ENCODE measurements around the gene ZNF469.
"Not testable (repeated sequence)": the region's sequence is repeated elsewhere in the genome, so short reads cannot be mapped to it uniquely, and the experiment has no call there.

Gene ZNF469

GRCh38 chr16:88360401-88360800 lies 22.4 kb upstream of the ZNF469 start:
- not testable (repeated sequence) for DNase-seq, ATAC-seq

GRCh38 chr16:88360999-88361398 lies 21.8 kb upstream of the ZNF469 start:
- DNase-seq (no peak), ATAC-seq (no peak)

GRCh38 chr16:88361775-88362174 lies 21.0 kb upstream of the ZNF469 start:
- no peak for DNase-seq
- no peak for ATAC-seq

- ATAC-seq (peak; percentile 78), DNase-seq (no peak)
Measured at GRCh38 chr16:88363239-88363891, 19.4 kb upstream of the ZNF469 start.

- ATAC-seq (no peak), DNase-seq (no peak)
Measured at GRCh38 chr16:88365244-88365865, 17.4 kb upstream of the ZNF469 start.

- ATAC-seq (no peak), DNase-seq (no peak)
Measured at GRCh38 chr16:88366032-88366703, 16.6 kb upstream of the ZNF469 start.

- no peak for ATAC-seq
- DNase-seq = no peak
Measured at GRCh38 chr16:88366704-88367047, 16.1 kb upstream of the ZNF469 start.

- DNase-seq (no peak), ATAC-seq (no peak)
Measured at GRCh38 chr16:88367560-88367959, 15.2 kb upstream of the ZNF469 start.

- no peak for DNase-seq
- ATAC-seq = no peak
Measured at GRCh38 chr16:88368036-88368435, 14.7 kb upstream of the ZNF469 start.

GRCh38 chr16:88368994-88369393 lies 13.8 kb upstream of the ZNF469 start:
- no peak for ATAC-seq
- no peak for DNase-seq

- DNase-seq (no peak), ATAC-seq (no peak)
Measured at GRCh38 chr16:88369447-88370008, 13.2 kb upstream of the ZNF469 start.

- DNase-seq (no peak), ATAC-seq (no peak)
Measured at GRCh38 chr16:88370365-88370764, 12.4 kb upstream of the ZNF469 start.

- no peak for ATAC-seq
Measured at GRCh38 chr16:88372522-88372921, 10.2 kb upstream of the ZNF469 start.

GRCh38 chr16:88373211-88373610 lies 9.5 kb upstream of the ZNF469 start:
- no peak for DNase-seq
- no peak for ATAC-seq

More at GRCh38 chr16:88372522-88372921, 10.2 kb upstream of the ZNF469 start:
- DNase-seq = no peak

GRCh38 chr16:88373927-88374492 lies 8.7 kb upstream of the ZNF469 start:
- no peak for ATAC-seq
- no peak for DNase-seq

GRCh38 chr16:88374736-88375135 lies 8.0 kb upstream of the ZNF469 start:
- no peak for DNase-seq

GRCh38 chr16:88375236-88375975 lies 7.4 kb upstream of the ZNF469 start:
- DNase-seq (no peak), ATAC-seq (no peak)

More at GRCh38 chr16:88374736-88375135, 8.0 kb upstream of the ZNF469 start:
- ATAC-seq = no peak

GRCh38 chr16:88375996-88376834 lies 6.5 kb upstream of the ZNF469 start:
- ATAC-seq = no peak
- no peak for DNase-seq

- ATAC-seq (no peak), DNase-seq (no peak)
Measured at GRCh38 chr16:88376835-88377726, 5.7 kb upstream of the ZNF469 start.

GRCh38 chr16:88377961-88378360 lies 4.8 kb upstream of the ZNF469 start:
- ATAC-seq (no peak), DNase-seq (no peak)

Data from stimulated activated naive CD8-positive, alpha-beta T cell treated with anti-CD3 and anti-CD28 coated beads, Interleukin-15, Interleukin-2, amounts not matched to agents 100 U/mL and 50 U/mL, for 24 hours (primary cell).